ENCODE measurements around the gene GJD4.

GJD4 gene

DNA sequence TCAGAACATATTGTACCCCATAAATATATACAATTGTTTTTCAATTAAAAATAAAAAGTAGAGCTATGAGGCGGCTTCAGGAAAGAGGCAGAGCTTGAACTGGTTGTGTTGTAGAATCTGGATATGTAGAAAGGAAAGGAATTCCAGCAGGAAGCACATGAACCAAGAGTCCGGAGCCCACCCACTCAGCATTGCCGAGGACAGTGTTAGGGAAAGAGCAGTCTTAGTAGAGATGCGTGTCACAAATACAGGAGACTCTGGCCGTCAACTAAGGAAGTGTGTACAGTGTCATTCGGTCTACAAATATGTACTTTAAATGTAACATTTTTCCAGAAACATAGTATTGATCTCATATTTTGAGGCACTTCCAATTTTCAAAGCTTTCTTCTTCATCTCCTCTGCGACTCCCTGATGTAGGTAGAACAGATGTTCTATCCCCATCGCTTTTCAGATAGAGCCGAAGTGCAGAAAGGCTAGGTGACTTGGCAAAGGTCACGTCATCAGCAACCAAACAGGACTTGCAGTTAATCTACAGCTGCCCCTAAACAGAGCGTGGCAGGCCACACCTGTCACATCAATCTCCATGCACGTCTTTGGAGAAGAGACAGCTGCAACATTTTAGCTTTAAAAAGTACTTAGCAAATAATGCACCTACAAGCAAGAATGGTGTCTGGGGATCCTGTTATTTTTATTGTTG lies 25.3 kb upstream of the GJD4 start:
- no peak for DNase-seq

DNA sequence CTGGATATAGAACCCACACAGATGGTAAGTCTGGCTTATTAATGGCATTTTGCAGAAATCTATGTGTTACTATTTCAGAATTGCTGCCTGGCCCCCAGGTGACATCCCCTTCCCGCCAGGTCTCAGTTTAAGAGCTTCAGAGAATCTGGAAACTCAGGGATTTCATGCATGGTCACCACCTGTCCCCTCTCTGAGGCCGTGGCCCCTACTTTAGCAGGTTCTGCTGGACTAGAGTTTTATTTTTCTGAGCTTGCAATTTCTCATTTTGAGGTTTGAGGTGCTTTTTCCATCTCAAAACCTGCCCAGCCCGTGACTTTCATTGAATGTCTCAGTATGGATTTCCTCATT lies 24.7 kb upstream of the GJD4 start:
- no peak for DNase-seq

DNA sequence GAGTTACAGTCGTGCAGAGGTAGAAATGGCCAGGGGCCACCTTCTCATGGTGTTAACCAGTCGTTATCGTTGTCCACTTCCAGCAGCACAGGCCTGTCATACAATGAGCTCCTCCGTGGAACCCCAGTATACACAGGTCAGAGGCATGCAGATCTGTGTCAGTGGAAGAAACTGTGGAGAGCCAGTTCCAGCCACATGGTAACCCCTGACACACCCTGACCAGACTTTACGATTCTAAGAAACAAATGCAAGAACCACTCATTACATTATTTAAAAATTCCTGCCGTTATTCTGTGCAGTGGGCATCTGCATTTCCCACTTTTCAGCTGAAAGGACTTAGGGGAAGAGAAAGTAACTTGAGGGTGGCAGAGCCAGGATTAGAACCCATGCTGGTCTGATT lies 23.5 kb upstream of the GJD4 start:
- DNase-seq = no peak

DNA sequence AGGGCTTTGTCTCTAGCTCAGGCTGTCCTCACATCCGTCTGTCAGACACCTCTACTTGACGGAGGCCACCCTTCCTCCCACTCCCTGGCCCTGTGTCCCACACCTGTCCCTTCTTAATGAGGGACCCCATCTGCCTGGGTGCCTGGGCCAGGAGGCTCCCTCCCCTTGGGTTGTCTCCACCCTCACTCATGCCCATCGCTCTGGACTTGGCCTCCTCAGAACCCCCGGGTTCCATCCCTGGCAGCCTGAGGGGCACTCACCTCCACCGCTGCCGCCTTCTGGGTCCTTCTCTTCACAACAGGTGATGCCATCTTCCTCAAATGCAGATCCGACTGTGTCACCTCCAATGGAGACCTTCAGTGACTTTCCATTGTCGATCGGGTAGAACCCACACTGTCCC lies 20.2 kb upstream of the GJD4 start:
- no peak for DNase-seq

DNA sequence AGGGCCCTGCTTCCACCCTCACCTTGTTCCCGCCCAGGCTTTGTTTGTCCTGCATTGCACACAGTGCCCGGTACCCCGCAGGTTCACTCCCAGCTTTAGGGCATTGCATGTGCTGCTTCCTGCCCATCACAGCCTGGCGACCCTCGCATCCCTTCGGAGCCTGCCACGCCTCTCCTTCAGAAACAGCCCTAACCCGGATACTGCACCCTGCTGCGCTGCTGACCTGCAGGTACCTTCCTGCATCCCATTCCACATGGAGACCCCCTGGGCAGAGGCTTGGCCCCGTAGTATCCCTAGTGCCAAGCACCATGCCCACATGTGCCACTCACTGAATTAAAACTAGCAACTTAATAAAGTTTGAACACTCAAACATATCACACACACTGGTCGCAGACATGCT lies 19.8 kb upstream of the GJD4 start:
- no peak for DNase-seq

DNA sequence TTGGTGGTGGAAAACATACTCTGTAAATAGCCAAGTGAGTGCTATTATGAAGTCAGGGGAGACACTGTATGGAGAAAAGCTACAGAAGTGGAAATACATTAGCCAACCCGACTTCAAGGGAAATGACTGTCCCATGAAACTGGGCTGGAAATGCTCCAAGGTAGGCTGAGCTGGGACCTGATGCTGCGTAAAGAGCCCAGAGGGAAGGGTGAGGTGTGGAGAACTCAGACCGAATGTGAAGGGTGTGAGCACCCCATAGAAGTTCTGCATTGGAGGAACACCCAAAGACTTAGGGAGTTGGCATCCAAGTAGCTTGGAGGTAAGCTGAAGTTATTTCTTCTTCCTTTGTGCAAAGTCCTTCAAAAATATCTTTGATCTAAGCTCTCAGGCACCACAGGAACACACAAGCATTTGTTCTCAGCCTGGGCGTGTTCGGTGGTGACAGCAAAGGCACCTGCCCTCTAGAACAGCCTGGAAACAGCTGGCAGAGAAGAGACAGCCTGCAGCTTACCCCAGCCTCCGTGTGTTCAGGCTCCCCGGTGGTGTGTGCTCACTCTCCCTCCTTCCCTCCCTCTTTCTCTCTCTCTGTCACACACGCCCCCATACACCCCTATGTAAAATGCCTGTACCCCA lies 19.1 kb upstream of the GJD4 start:
- DNase-seq = no peak

DNA sequence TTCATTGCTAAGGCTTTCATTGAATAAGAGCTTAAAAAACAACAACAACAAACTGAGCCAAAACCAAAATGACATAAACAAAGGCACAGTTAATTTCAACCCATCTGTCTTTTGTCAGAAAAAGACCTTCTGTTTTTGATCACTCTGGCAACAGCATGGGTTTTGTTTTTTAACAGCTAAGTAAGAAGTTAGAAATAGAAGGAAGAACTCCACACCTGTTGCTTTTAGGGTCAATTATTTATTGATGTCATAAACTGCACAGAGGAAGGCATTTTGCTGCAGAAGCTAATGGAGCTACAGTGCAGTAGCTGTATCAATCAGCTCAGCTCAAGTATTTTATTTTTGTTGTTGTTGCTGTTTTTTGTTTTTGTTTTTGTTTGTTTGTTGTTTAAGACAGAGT lies 16.3 kb upstream of the GJD4 start:
- no peak for DNase-seq

DNA sequence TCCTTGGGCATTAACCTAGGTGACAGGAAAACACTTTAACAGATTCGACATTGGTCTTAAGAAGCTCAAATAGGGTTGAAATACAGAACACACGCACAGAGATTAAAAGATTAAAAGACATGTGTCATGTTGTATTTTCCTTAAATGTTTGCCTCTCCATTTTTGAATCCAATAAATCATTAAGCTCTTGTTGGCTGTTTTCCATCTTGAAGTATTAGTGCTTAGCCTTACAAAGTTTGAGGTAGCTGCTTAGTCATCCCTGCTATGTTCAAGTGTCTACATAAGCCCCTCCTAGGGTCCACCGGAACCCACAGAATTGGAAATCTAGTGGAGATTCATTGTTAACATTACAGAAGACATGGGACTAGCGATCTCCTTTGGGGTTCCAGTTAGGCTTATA lies 12.7 kb upstream of the GJD4 start:
- no peak for DNase-seq

DNA sequence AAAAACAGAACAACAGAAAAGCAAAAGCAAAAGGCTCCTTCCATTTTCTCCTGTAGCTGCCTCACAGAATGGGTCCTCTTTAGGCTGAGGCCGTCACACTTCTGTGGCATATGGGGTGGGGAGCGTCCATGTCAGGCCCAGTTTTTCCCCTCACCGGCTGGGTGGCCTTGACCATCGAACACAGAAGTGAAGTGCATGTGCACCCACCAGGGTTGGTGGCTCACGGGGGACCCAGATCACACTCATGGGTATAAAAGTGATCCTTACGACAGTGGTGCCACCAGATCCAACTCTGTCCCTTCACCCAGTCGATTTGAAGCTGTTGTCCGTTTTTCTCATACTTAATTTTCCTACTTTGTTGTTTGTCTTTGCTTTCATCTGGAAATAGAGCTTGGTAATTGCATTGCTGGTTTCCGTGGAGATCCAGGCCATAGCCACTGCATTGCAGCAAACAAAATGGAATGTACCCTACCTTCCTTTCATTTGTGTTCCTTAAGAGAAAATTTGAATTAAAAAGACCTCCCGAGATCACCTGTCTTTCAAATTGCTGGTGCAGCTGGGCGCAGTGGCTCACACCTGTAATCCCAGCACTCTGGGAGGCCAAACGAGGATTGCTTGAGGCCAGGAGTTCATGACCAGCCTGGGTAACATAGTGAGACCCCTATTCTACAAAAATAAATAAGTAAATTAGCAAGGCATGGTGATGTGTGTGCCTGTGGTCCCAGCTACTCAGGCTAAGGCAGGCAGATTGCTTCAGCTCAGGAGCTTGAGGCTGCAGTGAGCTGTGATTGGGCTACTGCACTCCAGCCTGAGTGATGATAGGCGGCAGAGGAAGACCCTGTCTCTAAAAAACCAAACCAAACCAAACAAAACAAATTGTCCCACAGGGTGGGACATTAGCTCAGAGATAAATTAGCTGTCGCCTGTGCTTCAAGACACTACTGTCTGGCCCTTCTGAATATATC lies 10.7 kb upstream of the GJD4 start:
- DNase-seq = no peak

DNA sequence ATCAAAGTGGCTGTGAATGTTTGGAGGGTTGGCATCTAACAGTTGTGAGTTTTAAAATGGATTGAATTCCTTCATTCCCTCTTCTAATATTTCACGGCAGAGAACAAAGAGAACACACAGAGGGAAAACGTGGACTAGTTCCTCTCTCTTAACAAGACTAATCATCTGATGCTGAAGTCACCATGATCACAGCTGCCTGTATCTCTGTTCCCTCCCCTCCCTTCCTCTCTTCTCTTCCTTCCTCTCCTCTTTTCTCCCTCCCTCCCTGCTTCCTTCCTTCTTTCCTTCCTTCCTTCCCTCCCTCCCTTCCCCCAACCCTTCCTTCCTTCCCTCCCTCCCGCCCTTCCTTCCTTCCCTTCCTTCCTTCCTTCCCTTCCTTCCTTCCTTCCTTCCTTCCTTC lies 10.0 kb upstream of the GJD4 start:
- DNase-seq = no peak

DNA sequence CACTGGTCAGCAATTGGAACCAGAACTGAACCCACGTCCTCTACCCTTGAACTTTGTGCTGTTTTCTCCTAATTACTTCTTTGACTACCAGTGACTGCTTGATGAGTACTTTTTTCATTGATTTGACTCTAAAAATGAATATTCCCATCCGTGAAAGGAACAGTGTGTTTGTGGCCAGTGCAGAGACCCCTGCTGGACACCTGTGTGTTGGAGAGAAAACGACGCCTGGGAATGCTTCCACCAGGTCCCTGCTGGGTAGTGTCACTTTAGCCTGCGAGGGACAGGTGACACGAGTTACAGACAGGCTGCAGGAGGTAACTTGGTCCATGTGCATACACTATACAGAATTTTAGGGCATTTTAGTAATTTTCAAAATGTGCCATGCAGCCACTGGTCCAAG lies 6.8 kb upstream of the GJD4 start:
- DNase-seq = no peak

DNA sequence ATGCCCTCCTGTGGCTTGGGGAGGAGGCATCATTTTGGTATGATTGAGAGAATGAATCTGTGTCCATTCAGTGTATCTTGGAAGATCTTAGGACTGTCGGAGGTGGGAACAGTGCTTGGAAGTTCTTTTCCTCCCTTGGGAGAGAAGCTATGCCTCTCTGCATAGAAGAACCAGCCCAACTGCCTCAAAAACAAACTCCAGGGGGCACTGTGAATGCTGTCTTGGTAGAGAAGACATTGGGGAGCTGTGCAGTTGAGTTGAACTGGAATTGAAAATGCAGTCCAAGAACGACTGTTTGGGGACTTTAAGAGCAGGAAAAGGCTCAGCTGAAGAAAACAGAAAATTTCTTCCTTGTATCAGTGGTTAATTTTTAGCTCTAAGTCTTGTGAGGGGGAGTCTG lies 4.9 kb upstream of the GJD4 start:
- DNase-seq = no peak

DNA sequence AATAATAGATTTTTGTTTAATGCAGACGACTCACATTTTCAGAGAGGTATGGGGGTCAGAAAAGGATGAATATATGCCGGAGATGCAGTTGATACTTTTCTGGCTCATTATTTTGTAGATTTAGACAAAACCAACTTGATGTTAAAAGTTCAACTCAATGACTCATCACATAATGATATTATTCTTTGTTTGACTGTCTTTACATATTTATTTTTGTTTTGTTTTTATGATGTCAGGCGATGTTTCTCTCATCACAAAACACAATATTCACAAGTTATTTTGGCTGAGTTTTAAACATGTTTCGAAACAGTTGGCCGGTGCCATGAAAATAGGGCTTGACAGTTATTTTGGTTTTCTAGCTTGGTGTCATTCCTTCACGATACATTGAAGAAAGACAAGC lies 1.3 kb downstream of the GJD4 start:
- DNase-seq = no peak

DNA sequence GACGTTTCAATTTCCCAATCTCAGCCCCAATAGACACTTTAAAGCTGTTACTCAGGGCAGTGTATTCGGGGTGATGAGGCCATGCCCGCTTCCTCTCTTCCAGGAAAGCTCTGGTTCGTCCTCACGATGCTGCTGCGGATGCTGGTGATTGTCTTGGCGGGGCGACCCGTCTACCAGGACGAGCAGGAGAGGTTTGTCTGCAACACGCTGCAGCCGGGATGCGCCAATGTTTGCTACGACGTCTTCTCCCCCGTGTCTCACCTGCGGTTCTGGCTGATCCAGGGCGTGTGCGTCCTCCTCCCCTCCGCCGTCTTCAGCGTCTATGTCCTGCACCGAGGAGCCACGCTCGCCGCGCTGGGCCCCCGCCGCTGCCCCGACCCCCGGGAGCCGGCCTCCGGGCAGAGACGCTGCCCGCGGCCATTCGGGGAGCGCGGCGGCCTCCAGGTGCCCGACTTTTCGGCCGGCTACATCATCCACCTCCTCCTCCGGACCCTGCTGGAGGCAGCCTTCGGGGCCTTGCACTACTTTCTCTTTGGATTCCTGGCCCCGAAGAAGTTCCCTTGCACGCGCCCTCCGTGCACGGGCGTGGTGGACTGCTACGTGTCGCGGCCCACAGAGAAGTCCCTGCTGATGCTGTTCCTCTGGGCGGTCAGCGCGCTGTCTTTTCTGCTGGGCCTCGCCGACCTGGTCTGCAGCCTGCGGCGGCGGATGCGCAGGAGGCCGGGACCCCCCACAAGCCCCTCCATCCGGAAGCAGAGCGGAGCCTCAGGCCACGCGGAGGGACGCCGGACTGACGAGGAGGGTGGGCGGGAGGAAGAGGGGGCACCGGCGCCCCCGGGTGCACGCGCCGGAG lies 2.6 kb downstream of the GJD4 start:
- peak; percentile 28 for DNase-seq

DNA sequence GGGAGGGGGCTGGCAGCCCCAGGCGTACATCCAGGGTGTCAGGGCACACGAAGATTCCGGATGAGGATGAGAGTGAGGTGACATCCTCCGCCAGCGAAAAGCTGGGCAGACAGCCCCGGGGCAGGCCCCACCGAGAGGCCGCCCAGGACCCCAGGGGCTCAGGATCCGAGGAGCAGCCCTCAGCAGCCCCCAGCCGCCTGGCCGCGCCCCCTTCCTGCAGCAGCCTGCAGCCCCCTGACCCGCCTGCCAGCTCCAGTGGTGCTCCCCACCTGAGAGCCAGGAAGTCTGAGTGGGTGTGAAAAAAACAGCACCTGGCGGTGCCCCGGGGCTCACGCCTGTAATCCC lies 3.2 kb downstream of the GJD4 start:
- DNase-seq = no peak

DNA sequence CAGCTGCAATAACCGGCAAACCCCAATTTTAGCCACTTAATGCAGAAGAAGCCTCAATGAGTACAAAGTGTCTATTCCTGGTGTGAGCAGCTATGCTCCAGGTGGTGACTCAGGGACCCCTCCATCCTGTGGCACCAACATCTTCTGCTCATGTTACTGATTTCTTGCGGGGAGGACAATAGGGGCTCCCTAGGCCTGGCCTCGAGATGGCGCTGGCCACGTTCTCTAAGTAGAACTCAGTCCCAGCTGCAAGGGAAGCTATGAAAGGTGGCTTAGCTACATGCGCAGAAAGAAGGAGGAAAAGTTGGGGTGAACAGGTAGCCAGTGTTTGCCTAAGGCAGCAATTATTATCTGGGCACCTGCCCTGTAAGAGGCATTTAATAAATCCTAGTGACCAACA lies 6.6 kb downstream of the GJD4 start:
- no peak for DNase-seq

DNA sequence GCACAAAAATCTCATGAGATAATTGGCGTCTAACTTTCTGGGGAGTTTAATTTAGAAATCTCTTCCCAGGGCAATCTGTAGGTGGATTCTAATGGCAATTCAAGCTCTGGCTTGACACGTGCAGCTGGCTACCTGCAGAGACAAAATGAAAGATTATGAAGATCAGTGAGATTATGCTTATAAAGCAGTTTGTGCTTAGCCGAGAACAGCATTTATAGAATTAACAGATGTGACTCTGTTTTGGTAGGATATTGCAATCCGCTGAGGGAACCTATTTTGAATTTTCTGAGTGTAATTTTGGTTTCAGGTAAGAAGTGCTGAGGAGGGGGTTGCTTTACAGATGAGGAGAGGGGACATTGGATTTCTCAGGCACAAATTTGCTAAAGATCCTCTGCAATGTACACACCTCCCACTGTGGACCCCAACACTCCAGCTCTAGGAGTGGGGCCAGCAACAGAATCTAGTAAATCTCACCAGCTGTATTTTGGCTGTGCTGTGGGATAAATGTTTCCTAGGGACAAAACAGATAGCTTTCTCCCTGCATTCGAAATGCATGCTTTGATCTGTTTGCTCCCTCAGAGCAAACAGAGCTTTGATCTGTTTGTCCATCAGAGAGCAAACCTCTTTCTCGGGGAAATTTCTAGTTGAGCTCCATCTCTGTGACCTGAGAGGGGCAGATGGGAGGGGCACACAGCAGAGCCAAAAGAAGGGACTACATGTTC lies 7.4 kb downstream of the GJD4 start:
- no peak for DNase-seq

DNA sequence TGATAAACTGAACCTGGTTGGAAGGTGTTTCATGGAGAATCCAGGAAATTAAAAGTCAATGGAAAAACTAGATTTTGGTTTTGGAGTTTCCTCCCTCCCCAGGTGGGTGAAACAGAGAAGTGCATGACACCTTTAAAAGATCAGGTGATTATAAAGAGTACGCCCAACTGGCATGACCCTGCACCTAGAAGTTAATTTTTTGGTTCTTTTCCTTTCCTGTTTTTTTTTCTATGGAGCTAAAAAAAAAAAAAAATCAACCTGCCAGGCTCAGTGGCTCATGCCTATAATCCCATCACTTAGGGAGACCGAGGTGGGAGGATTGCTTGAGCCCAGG lies 7.9 kb downstream of the GJD4 start:
- DNase-seq = no peak

DNA sequence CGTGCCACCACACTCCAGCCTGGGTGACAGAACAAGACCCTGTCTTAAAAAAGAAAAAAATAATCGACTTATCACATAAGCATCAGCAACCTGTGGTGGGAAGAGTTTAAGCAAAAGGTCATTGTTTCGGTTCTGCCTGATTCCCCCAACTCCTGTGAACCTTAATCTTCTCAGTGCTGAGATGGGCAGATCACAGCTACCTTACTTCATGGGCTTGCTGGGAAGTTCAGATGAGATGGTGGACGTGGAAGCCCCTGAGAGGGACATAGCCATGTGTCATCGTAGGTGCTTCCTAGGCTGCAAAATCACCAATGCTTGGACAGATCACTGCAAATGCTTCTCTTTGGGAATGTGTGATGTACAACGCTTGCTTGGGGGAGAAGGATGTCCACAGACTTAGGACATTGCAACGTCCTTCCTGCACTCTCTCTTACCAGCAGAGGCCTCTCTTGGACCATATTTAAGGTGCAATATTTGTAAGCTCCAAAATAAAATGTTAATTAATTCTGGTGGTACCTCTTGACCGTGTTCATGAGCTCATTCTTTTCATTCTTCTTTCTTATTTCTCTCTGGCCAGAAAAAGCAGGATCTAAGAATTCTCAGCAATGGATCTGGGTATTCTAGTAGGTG lies 8.6 kb downstream of the GJD4 start:
- no peak for DNase-seq

DNA sequence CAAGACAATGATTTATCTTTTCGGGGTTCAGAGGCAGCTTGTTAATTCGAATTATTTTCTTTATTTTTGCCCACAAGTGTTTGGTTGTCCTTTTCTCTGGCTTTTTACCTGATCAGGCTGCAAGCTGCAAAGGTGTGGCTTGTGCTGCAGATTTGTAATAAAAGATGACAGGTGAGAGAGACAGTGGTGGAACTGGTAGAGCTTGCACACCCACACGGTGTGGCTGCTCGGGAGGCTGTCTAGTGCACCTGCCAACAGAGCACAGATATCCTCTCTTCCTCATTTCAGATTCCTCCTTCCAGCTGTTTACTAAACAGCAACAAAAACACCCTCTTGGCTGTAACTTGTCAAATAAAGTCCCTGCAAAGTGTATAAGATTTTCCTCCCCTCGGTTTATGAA lies 9.2 kb downstream of the GJD4 start:
- no peak for DNase-seq

DNA sequence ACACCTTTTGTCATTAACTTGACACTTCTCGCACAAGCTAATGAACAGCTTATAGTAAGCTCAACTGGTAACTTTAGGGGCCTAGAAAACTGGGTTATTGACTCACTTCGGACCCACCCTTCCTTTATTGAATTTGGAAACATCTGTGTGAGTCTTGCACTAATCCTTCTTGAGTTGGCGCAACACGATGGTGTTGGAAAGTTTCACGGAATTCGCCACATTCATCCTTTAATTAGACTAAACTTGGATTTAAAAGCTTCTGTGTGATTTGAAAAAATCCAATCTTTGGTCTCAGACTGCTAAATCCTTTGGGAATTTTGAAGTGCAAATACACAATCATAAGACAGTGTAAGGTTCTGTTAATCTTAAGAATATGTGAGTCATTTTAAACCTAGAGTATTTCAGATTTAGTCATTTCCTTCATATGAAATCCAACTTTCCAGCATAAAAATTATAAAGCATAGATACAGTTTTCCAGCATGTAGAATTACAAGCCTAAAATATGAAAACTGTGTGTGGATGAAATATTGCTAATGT lies 21.9 kb downstream of the GJD4 start:
- no peak for DNase-seq

DNA sequence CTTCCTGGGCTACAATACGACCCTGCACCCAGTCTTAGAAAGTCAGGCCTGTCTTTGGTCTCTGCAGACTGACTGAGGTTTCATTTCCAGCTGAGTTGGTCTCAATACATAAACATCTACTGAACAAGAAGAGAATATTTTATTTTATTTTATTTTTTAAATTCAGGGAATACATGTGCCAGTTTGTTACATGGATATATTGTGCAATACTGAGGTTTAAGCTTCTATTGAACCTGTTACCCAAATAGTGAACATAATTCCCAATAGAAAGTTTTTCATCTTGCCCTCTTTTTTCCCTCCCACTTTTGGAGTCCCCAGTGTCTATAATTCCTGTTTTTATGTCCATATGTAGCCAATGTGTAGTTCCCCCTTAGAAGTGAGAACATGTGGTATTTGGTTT lies 26.3 kb downstream of the GJD4 start:
- no peak for DNase-seq

All from stimulated activated CD8-positive, alpha-beta memory T cell treated with anti-CD3 and anti-CD28 coated beads, Interleukin-4, amount 100 ng/mL, for 48 hours (primary cell).